PC-9 (cell line): ENCODE data around the gene CYP4A11.

ENCODE experiments used
- CTCF ChIP-seq: fragments of 200-600 bp; sonication (generic); conservative IDR thresholded peaks from 2 replicates; pipeline ENCODE4 v1.6.1; 2017; ENCODE audit warnings: mixed run types, antibody characterized with exemption, mild to moderate bottlenecking, moderate library complexity
- EZH2 ChIP-seq: fragments of 200-600 bp; sonication (generic); IDR thresholded peaks from 2 replicates; pipeline ENCODE4 v1.8.0; 2017; ENCODE audit warnings: antibody characterized with exemption, low read depth

- TF ChIP-seq CTCF (no peak), EZH2 (no peak)
Measured at GRCh38 chr1:46936788-46937187, 4.5 kb downstream of the CYP4A11 start.
